Measurements from ENCODE around the gene HMOX2. TPM values are rescaled to one million over a fixed set of nuclear protein-coding genes. Genes with fewer than 3 reads are reported as not detected.

HMOX2 gene
- total RNA-seq (10 to 100 TPM; 25.0 to 40.5 (median 31.6) TPM), polyA plus RNA-seq (10 to 100 TPM; 29.5 to 73.3 TPM)
- long read RNA-seq, donor 1, transcript HMOX2-205 (7 exons, 1,797 nt): minor isoform, 33 of 233 reads
- long read RNA-seq, donor 1, transcript HMOX2-208 (6 exons, 2,147 nt): major isoform, 165 of 233 reads
- long read RNA-seq, donor 1, partial matches to known transcripts: 9 of 233 reads
- long read RNA-seq, donor 1, other reads (novel, unspliced or antisense): 22 of 233 reads
- long read RNA-seq, donor 2, transcript HMOX2-208 (6 exons, 2,147 nt): major isoform, 58 of 84 reads
- long read RNA-seq, donor 2, partial matches to known transcripts: 24 of 84 reads
- long read RNA-seq, donor 2, other reads (novel, unspliced or antisense): 0 of 84 reads
- long read RNA-seq, donor 3, transcript HMOX2-205 (7 exons, 1,797 nt): minor isoform, 7 of 62 reads
- long read RNA-seq, donor 3, transcript HMOX2-208 (6 exons, 2,147 nt): major isoform, 41 of 62 reads
- long read RNA-seq, donor 3, partial matches to known transcripts: 7 of 62 reads
- long read RNA-seq, donor 3, other reads (novel, unspliced or antisense): 4 of 62 reads

DNA sequence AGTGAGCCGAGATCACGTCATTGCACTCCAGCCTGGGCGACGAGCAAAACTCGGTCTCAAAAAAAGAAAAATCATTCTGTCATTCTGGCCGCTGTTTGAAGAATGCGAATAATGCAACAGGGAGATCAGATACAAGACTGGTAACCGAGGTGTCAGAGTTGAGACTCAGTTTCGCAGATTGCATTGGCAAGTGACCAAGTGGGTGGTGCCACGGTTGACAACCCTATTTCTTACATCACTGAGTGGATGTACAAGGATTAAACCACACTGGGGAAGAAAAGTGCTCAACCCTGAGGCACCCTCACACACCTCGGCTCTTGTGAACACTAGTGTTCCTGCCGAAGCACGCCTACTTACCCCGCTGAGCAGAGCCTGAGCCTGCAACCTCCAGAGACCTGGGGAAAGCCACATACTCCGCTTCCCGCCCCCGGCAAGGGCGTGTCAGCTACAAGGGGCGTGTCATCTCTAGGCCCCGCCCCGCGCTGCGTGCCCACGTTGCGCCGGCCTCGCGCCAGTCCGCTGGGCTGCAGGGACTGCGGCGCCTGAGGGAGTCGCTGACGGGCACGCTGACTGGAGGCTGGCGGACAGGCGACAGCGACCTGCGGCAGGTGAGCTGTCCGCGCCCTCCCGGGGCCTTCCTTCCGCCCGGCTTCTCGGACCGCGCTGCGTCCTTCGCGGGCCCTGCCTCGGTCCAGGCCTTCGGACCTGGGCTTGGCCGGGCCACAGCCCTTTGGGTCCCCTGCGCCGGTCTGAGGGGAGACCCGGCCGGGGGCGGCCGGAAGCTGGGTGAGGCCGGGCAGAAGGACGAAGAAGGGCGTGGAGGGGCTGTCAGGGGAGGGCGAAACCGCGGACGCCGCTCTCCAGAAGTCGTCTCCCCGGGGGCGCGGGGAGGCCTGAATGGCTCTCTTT lies at the start of gene HMOX2:
Gene HMOX2 (plus strand): TSS at position 519 of the 909 bp plus-strand sequence. CDS start 29,127 bp downstream, outside the sequence.
- H3K4me1 ChIP-seq (ENCODE audit: insufficient read depth): peaks cover 10% of the 10 kb centered on the region
- peak within 1 kb of the TSS; percentile 87 for H3K4me3 ChIP-seq
- no peaks in the 10 kb centered on the region for H3K27me3 ChIP-seq
- 8 to 16% (median 11%) methylated on average over 34 to 70 of the region's 70 CpGs for WGBS, 3 donors
- intact Hi-C loops (cut with DNase I): no loop called here
- no peaks in the 10 kb centered on the region for H3K9me3 ChIP-seq
- TF ChIP-seq CTCF (IDR thresholded peaks at IDR 0.05) (peak in 1 of 3 donors; percentile 41), POLR2A (IDR thresholded peaks at IDR 0.05) (peak; percentile 19), EP300 (IDR thresholded peaks at IDR 0.05) (no peak)
- H3K27ac ChIP-seq: peak within 1 kb of the TSS; percentile 5 to 34
- no peaks in the 10 kb centered on the region for H3K36me3 ChIP-seq
- DNase-seq: peak; percentile 88 to 96 (median 92)

GRCh38 chr16:4426722-4427372 lies 49.4 kb upstream of the HMOX2 start:
- no peak for DNase-seq
- Histone ChIP-seq H3K27me3 (no peaks in the 10 kb centered on the region), H3K4me3 (peak overlapping the region; percentile 80), H3K36me3 (no peaks in the 10 kb centered on the region), H3K27ac (no peak overlapping the region), H3K9me3 (no peaks in the 10 kb centered on the region), H3K4me1 (ENCODE audit: insufficient read depth) (peaks cover 3% of the 10 kb centered on the region)
- intact Hi-C loops (cut with DNase I): no loop called here
- TF ChIP-seq POLR2A (IDR thresholded peaks at IDR 0.05) (no peak), CTCF (IDR thresholded peaks at IDR 0.05) (no peak), EP300 (IDR thresholded peaks at IDR 0.05) (no peak)
- 85 to 92% (median 85%) methylated on average over 12 of the region's 12 CpGs for WGBS, 3 donors

- no peak overlapping the region for H3K27ac ChIP-seq
- H3K4me1 ChIP-seq (ENCODE audit: insufficient read depth): peaks cover 3% of the 10 kb centered on the region
- TF ChIP-seq EP300 (IDR thresholded peaks at IDR 0.05) (no peak), POLR2A (IDR thresholded peaks at IDR 0.05) (no peak), CTCF (IDR thresholded peaks at IDR 0.05) (no peak)
- no peaks in the 10 kb centered on the region for H3K9me3 ChIP-seq
- no peaks in the 10 kb centered on the region for H3K27me3 ChIP-seq
- DNase-seq: no peak
- no peaks in the 10 kb centered on the region for H3K36me3 ChIP-seq
- intact Hi-C loops (cut with DNase I): no loop called here
- 90 to 92% (median 91%) methylated on average over 7 of the region's 7 CpGs for WGBS, 3 donors
- H3K4me3 ChIP-seq: no peak overlapping the region
These were observed 47.7 kb upstream of the HMOX2 start for GRCh38 chr16:4428500-4428899.

- H3K9me3 ChIP-seq: no peaks in the 10 kb centered on the region
- intact Hi-C loops (cut with DNase I): no loop called here
- H3K36me3 ChIP-seq: no peaks in the 10 kb centered on the region
- 86 to 89% (median 87%) methylated on average over 9 of the region's 9 CpGs for WGBS, 3 donors
- DNase-seq: no peak
- H3K4me1 ChIP-seq (ENCODE audit: insufficient read depth): peaks cover 1% of the 10 kb centered on the region
- H3K27me3 ChIP-seq: no peaks in the 10 kb centered on the region
- H3K4me3 ChIP-seq: no peak overlapping the region
- no peak for TF ChIP-seq EP300 (IDR thresholded peaks at IDR 0.05)
- no peak for TF ChIP-seq POLR2A (IDR thresholded peaks at IDR 0.05)
- TF ChIP-seq CTCF (IDR thresholded peaks at IDR 0.05): no peak
- no peak overlapping the region for H3K27ac ChIP-seq
These were observed 45.2 kb upstream of the HMOX2 start for GRCh38 chr16:4431023-4431422.
